Measurements from ENCODE around the gene LRP6.

LRP6 gene

GRCh38 chr12:12230275-12230674 is 36.6 kb downstream of the LRP6 start:
- TF ChIP-seq REST (IDR thresholded peaks at IDR 0.05; ENCODE audit: low read depth) (no peak), TAF1 (IDR thresholded peaks at IDR 0.05; ENCODE audit: low read depth) (no peak), EGR1 (IDR thresholded peaks at IDR 0.05) (no peak), MAX (IDR thresholded peaks at IDR 0.05) (no peak), YY1 (IDR thresholded peaks at IDR 0.05; ENCODE audit: low read depth) (no peak), TEAD4 (IDR thresholded peaks at IDR 0.05) (no peak), ZBTB7A (IDR thresholded peaks at IDR 0.05; ENCODE audit: low read depth) (no peak), CEBPB (IDR thresholded peaks at IDR 0.05) (no peak), TCF12 (IDR thresholded peaks at IDR 0.05; ENCODE audit: low read depth) (no peak), FOXM1 (IDR thresholded peaks at IDR 0.05; ENCODE audit: borderline replicate concordance, low read depth) (no peak), CREB1 (IDR thresholded peaks at IDR 0.05; ENCODE audit: low read depth) (no peak), RAD21 (IDR thresholded peaks at IDR 0.05; ENCODE audit: low read depth) (no peak)

- TF ChIP-seq EP300 (IDR thresholded peaks at IDR 0.05; ENCODE audit: borderline replicate concordance) = no peak
- TF ChIP-seq REST (IDR thresholded peaks at IDR 0.05; ENCODE audit: low read depth) = no peak
- no peak for TF ChIP-seq CREB1 (IDR thresholded peaks at IDR 0.05; ENCODE audit: low read depth)
- TF ChIP-seq USF1 (IDR thresholded peaks at IDR 0.05) = no peak
- TF ChIP-seq RAD21 (IDR thresholded peaks at IDR 0.05; ENCODE audit: low read depth) = no peak
- TF ChIP-seq MAX (IDR thresholded peaks at IDR 0.05) = no peak
- TF ChIP-seq YY1 (IDR thresholded peaks at IDR 0.05; ENCODE audit: low read depth) = no peak
- TF ChIP-seq NFIC (IDR thresholded peaks at IDR 0.05) = no peak
- no peak for TF ChIP-seq EGR1 (IDR thresholded peaks at IDR 0.05)
- no peak for TF ChIP-seq FOXM1 (IDR thresholded peaks at IDR 0.05; ENCODE audit: borderline replicate concordance, low read depth)
- no peak for TF ChIP-seq TAF1 (IDR thresholded peaks at IDR 0.05; ENCODE audit: low read depth)
- no peak for TF ChIP-seq TEAD4 (IDR thresholded peaks at IDR 0.05)
- no peak for TF ChIP-seq CEBPB (IDR thresholded peaks at IDR 0.05)
- no peak for TF ChIP-seq TCF12 (IDR thresholded peaks at IDR 0.05; ENCODE audit: low read depth)
- no peak for TF ChIP-seq ZBTB7A (IDR thresholded peaks at IDR 0.05; ENCODE audit: low read depth)
Observed at GRCh38 chr12:12229556-12230092, 37.2 kb downstream of the LRP6 start.

- no peak for TF ChIP-seq EP300 (IDR thresholded peaks at IDR 0.05; ENCODE audit: borderline replicate concordance)
- TF ChIP-seq ZBTB7A (IDR thresholded peaks at IDR 0.05; ENCODE audit: low read depth) = no peak
- TF ChIP-seq CREB1 (IDR thresholded peaks at IDR 0.05; ENCODE audit: low read depth) = no peak
- no peak for TF ChIP-seq TEAD4 (IDR thresholded peaks at IDR 0.05)
- TF ChIP-seq USF1 (IDR thresholded peaks at IDR 0.05) = no peak
- TF ChIP-seq MAX (IDR thresholded peaks at IDR 0.05) = no peak
- TF ChIP-seq REST (IDR thresholded peaks at IDR 0.05; ENCODE audit: low read depth) = no peak
- TF ChIP-seq CEBPB (IDR thresholded peaks at IDR 0.05) = no peak
- no peak for TF ChIP-seq TAF1 (IDR thresholded peaks at IDR 0.05; ENCODE audit: low read depth)
- no peak for TF ChIP-seq TCF12 (IDR thresholded peaks at IDR 0.05; ENCODE audit: low read depth)
- no peak for TF ChIP-seq EGR1 (IDR thresholded peaks at IDR 0.05)
Observed at GRCh38 chr12:12228402-12228801, 38.4 kb downstream of the LRP6 start.

GRCh38 chr12:12226187-12226586 is 40.7 kb downstream of the LRP6 start:
- TF ChIP-seq TCF12 (IDR thresholded peaks at IDR 0.05; ENCODE audit: low read depth) (no peak), MAX (IDR thresholded peaks at IDR 0.05) (no peak), EP300 (IDR thresholded peaks at IDR 0.05; ENCODE audit: borderline replicate concordance) (no peak), USF1 (IDR thresholded peaks at IDR 0.05) (no peak), RAD21 (IDR thresholded peaks at IDR 0.05; ENCODE audit: low read depth) (no peak), NFIC (IDR thresholded peaks at IDR 0.05) (no peak), CREB1 (IDR thresholded peaks at IDR 0.05; ENCODE audit: low read depth) (no peak), EGR1 (IDR thresholded peaks at IDR 0.05) (no peak), ZBTB7A (IDR thresholded peaks at IDR 0.05; ENCODE audit: low read depth) (no peak), TEAD4 (IDR thresholded peaks at IDR 0.05) (no peak), YY1 (IDR thresholded peaks at IDR 0.05; ENCODE audit: low read depth) (no peak), CEBPB (IDR thresholded peaks at IDR 0.05) (no peak), TAF1 (IDR thresholded peaks at IDR 0.05; ENCODE audit: low read depth) (no peak), FOXM1 (IDR thresholded peaks at IDR 0.05; ENCODE audit: borderline replicate concordance, low read depth) (no peak), REST (IDR thresholded peaks at IDR 0.05; ENCODE audit: low read depth) (no peak)

Data from Ishikawa (cell line).